Keratinocyte (primary cell): Measurements from ENCODE around the gene EML1.
"Not testable (repeated sequence)": the region's sequence is repeated elsewhere in the genome, so short reads cannot be mapped to it uniquely, and the experiment has no call there.

Experiments
- EZH2 ChIP-seq: IDR thresholded peaks from one replicate; pipeline ENCODE4 v1.6.1; 2012; ENCODE audit warnings: inconsistent platforms, mild to moderate bottlenecking, low read length, moderate library complexity
- TF ChIP-seq, protein P1 (sequence below), 3 experiments: IDR thresholded peaks in 1 of 3; conservative IDR thresholded peaks in 1 of 3; optimal IDR thresholded peaks in 1 of 3; 2 replicates in 2 of 3; 3 replicates in 1 of 3; pipeline versions ENCODE3 to v1.5.1; 2011; ENCODE audit warnings: low read length in 3 of 3, mild to moderate bottlenecking in 3 of 3, moderate library complexity in 2 of 3, control low read depth in 1 of 3, inconsistent platforms in 1 of 3; ENCODE audit not compliant: insufficient read depth in 2 of 3; ENCODE audit errors: extremely low read depth in 1 of 3

GRCh38 chr14:99762911-99763310 is 30.3 kb upstream of the EML1 start:
- TF ChIP-seq, protein P1, sequence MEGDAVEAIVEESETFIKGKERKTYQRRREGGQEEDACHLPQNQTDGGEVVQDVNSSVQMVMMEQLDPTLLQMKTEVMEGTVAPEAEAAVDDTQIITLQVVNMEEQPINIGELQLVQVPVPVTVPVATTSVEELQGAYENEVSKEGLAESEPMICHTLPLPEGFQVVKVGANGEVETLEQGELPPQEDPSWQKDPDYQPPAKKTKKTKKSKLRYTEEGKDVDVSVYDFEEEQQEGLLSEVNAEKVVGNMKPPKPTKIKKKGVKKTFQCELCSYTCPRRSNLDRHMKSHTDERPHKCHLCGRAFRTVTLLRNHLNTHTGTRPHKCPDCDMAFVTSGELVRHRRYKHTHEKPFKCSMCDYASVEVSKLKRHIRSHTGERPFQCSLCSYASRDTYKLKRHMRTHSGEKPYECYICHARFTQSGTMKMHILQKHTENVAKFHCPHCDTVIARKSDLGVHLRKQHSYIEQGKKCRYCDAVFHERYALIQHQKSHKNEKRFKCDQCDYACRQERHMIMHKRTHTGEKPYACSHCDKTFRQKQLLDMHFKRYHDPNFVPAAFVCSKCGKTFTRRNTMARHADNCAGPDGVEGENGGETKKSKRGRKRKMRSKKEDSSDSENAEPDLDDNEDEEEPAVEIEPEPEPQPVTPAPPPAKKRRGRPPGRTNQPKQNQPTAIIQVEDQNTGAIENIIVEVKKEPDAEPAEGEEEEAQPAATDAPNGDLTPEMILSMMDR (optimal IDR thresholded peaks at IDR 0.05 in 1 of 3, IDR thresholded peaks at IDR 0.05 in 1 of 3, conservative IDR thresholded peaks at IDR 0.05 in 1 of 3; ENCODE audit: extremely low read depth in 1 of 3, insufficient read depth in 2 of 3, low read length in 3 of 3) = not testable (repeated sequence)
- not testable (repeated sequence) for TF ChIP-seq EZH2
